ENCODE data around the gene SORCS2.

Gene SORCS2

DNA sequence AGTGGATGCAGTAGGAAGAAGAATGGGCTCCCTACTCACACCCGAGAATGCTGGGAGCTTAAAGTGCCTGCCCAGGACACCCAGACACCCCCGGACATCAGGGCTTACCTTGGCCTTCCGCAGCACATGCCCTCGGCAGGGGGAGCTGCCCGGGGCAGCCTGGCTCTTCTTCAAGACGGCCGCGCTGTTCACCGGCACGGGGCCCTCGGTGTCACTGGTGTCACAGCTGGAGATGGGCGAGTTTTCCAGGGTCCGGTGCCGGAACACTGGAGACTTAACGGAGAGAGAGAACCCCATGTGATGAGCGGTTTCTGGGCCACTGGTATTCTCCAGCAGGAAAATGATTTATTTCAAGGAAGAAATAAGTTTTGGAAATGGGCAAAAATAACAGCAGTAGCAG, 576.4 kb downstream of the SORCS2 start:
- no peak overlapping the region for H3K18ac ChIP-seq (ENCODE audit: low read depth in 1 of 2, low read length in 2 of 2)

DNA sequence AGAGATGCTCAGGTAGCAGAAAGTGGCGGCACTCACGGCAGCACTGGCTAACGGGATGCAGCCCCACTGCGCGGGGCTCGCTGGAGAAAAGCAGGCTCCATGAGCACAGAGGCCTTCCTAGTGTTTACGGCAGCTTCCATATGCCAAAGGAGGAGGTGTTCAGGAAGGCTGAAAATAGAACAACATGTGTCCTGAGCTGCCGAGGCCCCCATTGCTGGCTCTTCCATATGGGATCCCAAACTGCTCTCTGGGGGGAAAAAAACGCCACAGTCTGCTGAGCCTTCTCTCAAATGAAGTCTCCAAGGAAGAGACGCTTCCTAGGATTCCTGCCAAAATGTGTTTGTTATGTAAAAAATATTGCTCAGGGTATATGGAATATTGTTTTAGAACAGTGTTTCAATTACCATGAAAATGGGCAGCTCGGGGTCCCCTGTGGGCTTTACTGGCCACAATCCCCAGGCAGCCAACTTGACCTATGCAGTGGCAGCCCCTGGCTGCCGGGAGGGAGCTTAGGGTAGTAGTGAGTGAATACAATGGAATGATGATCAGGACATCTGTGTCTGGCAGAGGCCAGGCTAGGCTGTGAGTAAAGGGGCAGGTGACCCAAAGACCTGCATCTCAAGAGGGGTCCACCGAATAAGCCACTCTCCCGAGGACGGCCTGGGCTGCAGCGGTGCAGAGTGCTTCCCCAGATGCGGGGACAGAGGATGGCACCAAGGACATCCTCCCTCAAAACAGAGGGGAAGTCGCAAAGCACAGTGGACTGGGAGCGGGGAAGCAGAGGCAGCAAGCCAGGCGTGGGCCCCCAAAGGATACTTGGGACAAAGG, 577.3 kb downstream of the SORCS2 start:
- Histone ChIP-seq H3K36me3 (ENCODE audit: control insufficient read depth in 1 of 2, insufficient read depth in 2 of 2, low read depth in 1 of 2, low read length in 2 of 2) (peaks cover 97 to 100% of the 10 kb centered on the region in 2 experiments), H2BK15ac (ENCODE audit: low read depth, poor library complexity, severe bottlenecking) (no peak overlapping the region), H3K18ac (ENCODE audit: low read depth in 1 of 2, low read length in 2 of 2) (no peak overlapping the region), H2BK5ac (ENCODE audit: low read depth, low read length, poor library complexity, severe bottlenecking) (no peak overlapping the region), H4K91ac (ENCODE audit: low read length) (no peak overlapping the region), H3K4me3 (ENCODE audit: insufficient read depth in 1 of 2, low read depth in 1 of 2, low read length in 2 of 2) (no peak overlapping the region), H3K9me3 (ENCODE audit: control insufficient read depth, low read length) (no peaks in the 10 kb centered on the region), H3K4ac (ENCODE audit: low read depth in 1 of 2, low read length in 2 of 2) (no peak overlapping the region), H2AFZ (ENCODE audit: low read depth, low read length) (no peak overlapping the region), H3K27me3 (ENCODE audit: control insufficient read depth in 1 of 2, insufficient read depth in 1 of 2, low read length in 2 of 2) (no peaks in the 10 kb centered on the region), H3K14ac (ENCODE audit: low read length in 2 of 2) (no peak overlapping the region), H3K4me1 (ENCODE audit: control insufficient read depth, insufficient read depth, low read depth, low read length) (peaks cover 7% of the 10 kb centered on the region), H2BK120ac (ENCODE audit: low read depth, low read length) (no peak overlapping the region), H3K9ac (ENCODE audit: low read length) (no peak overlapping the region), H2AK5ac (ENCODE audit: low read length, severe bottlenecking) (no peak overlapping the region), H4K8ac (ENCODE audit: low read length) (no peak overlapping the region), H3K27ac (ENCODE audit: low read length, poor library complexity, severe bottlenecking) (no peak overlapping the region), H3K79me1 (replicated peaks; ENCODE audit: low read length, poor library complexity, severe bottlenecking) (peaks cover 68% of the 10 kb centered on the region), H3K23ac (ENCODE audit: low read length in 2 of 2) (no peak overlapping the region), H2BK12ac (ENCODE audit: low read length in 2 of 2) (no peak overlapping the region), H3K4me2 (ENCODE audit: low read length, poor library complexity, severe bottlenecking) (no peak overlapping the region)
- no peak for DNase-seq
- WGBS, result 94% methylated on average over 20 of the region's 20 CpGs

More for the DNA sequence above, 576.4 kb downstream of the SORCS2 start:
- peaks cover 90 to 99% of the 10 kb centered on the region in 2 experiments for H3K36me3 ChIP-seq (ENCODE audit: control insufficient read depth in 1 of 2, insufficient read depth in 2 of 2, low read depth in 1 of 2, low read length in 2 of 2)
- H2AK5ac ChIP-seq (ENCODE audit: low read length, severe bottlenecking), result no peak overlapping the region
- H3K9me3 ChIP-seq (ENCODE audit: control insufficient read depth, low read length), result no peaks in the 10 kb centered on the region
- H3K79me1 ChIP-seq (replicated peaks; ENCODE audit: low read length, poor library complexity, severe bottlenecking), result peaks cover 62% of the 10 kb centered on the region
- DNase-seq, result no peak
- no peak overlapping the region for H3K9ac ChIP-seq (ENCODE audit: low read length)
- H4K8ac ChIP-seq (ENCODE audit: low read length), result no peak overlapping the region
- no peak overlapping the region for H2BK12ac ChIP-seq (ENCODE audit: low read length in 2 of 2)
- H3K14ac ChIP-seq (ENCODE audit: low read length in 2 of 2), result no peak overlapping the region
- H4K91ac ChIP-seq (ENCODE audit: low read length), result no peak overlapping the region
- H3K4me1 ChIP-seq (ENCODE audit: control insufficient read depth, insufficient read depth, low read depth, low read length), result peaks cover 12% of the 10 kb centered on the region
- no peak overlapping the region for H3K4me3 ChIP-seq (ENCODE audit: insufficient read depth in 1 of 2, low read depth in 1 of 2, low read length in 2 of 2)
- no peaks in the 10 kb centered on the region for H3K27me3 ChIP-seq (ENCODE audit: control insufficient read depth in 1 of 2, insufficient read depth in 1 of 2, low read length in 2 of 2)
- no peak overlapping the region for H3K4me2 ChIP-seq (ENCODE audit: low read length, poor library complexity, severe bottlenecking)
- H3K23ac ChIP-seq (ENCODE audit: low read length in 2 of 2), result no peak overlapping the region
- WGBS, result 97% methylated on average over 16 of the region's 16 CpGs
- H3K4ac ChIP-seq (ENCODE audit: low read depth in 1 of 2, low read length in 2 of 2), result no peak overlapping the region
- H3K27ac ChIP-seq (ENCODE audit: low read length, poor library complexity, severe bottlenecking), result no peak overlapping the region
- H2BK5ac ChIP-seq (ENCODE audit: low read depth, low read length, poor library complexity, severe bottlenecking), result no peak overlapping the region
- no peak overlapping the region for H2BK120ac ChIP-seq (ENCODE audit: low read depth, low read length)
- no peak overlapping the region for H2BK15ac ChIP-seq (ENCODE audit: low read depth, poor library complexity, severe bottlenecking)
- H2AFZ ChIP-seq (ENCODE audit: low read depth, low read length), result no peak overlapping the region

GRCh38 chr4:7770224-7771050, 578.1 kb downstream of the SORCS2 start:
- H4K8ac ChIP-seq (ENCODE audit: low read length), result no peak overlapping the region
- H3K79me1 ChIP-seq (replicated peaks; ENCODE audit: low read length, poor library complexity, severe bottlenecking), result peaks cover 63% of the 10 kb centered on the region
- no peak overlapping the region for H2BK15ac ChIP-seq (ENCODE audit: low read depth, poor library complexity, severe bottlenecking)
- no peak for DNase-seq
- H2BK5ac ChIP-seq (ENCODE audit: low read depth, low read length, poor library complexity, severe bottlenecking), result no peak overlapping the region
- no peak overlapping the region for H3K27ac ChIP-seq (ENCODE audit: low read length, poor library complexity, severe bottlenecking)
- H2BK120ac ChIP-seq (ENCODE audit: low read depth, low read length), result no peak overlapping the region
- no peak overlapping the region for H3K4me2 ChIP-seq (ENCODE audit: low read length, poor library complexity, severe bottlenecking)
- H2AK5ac ChIP-seq (ENCODE audit: low read length, severe bottlenecking), result no peak overlapping the region
- no peak overlapping the region for H3K23ac ChIP-seq (ENCODE audit: low read length in 2 of 2)
- no peak overlapping the region for H4K91ac ChIP-seq (ENCODE audit: low read length)
- no peak overlapping the region for H3K14ac ChIP-seq (ENCODE audit: low read length in 2 of 2)
- no peaks in the 10 kb centered on the region for H3K9me3 ChIP-seq (ENCODE audit: control insufficient read depth, low read length)
- H3K18ac ChIP-seq (ENCODE audit: low read depth in 1 of 2, low read length in 2 of 2), result no peak overlapping the region
- 89% methylated on average over 11 of the region's 13 CpGs for WGBS
- no peak overlapping the region for H3K4me3 ChIP-seq (ENCODE audit: insufficient read depth in 1 of 2, low read depth in 1 of 2, low read length in 2 of 2)
- H3K4ac ChIP-seq (ENCODE audit: low read depth in 1 of 2, low read length in 2 of 2), result no peak overlapping the region
- H3K27me3 ChIP-seq (ENCODE audit: control insufficient read depth in 1 of 2, insufficient read depth in 1 of 2, low read length in 2 of 2), result no peaks in the 10 kb centered on the region
- no peak overlapping the region for H3K9ac ChIP-seq (ENCODE audit: low read length)
- peaks cover 92 to 100% of the 10 kb centered on the region in 2 experiments for H3K36me3 ChIP-seq (ENCODE audit: control insufficient read depth in 1 of 2, insufficient read depth in 2 of 2, low read depth in 1 of 2, low read length in 2 of 2)
- H2AFZ ChIP-seq (ENCODE audit: low read depth, low read length), result no peak overlapping the region
- H2BK12ac ChIP-seq (ENCODE audit: low read length in 2 of 2), result no peak overlapping the region
- H3K4me1 ChIP-seq (ENCODE audit: control insufficient read depth, insufficient read depth, low read depth, low read length), result peaks cover 6% of the 10 kb centered on the region

GRCh38 chr4:7771056-7771455, 578.7 kb downstream of the SORCS2 start:
- Histone ChIP-seq H3K23ac (ENCODE audit: low read length in 2 of 2) (no peak overlapping the region), H2BK120ac (ENCODE audit: low read depth, low read length) (no peak overlapping the region), H3K4me3 (ENCODE audit: insufficient read depth in 1 of 2, low read depth in 1 of 2, low read length in 2 of 2) (no peak overlapping the region), H3K18ac (ENCODE audit: low read depth in 1 of 2, low read length in 2 of 2) (no peak overlapping the region), H3K14ac (ENCODE audit: low read length in 2 of 2) (no peak overlapping the region), H2AK5ac (ENCODE audit: low read length, severe bottlenecking) (no peak overlapping the region), H3K9ac (ENCODE audit: low read length) (no peak overlapping the region), H3K27me3 (ENCODE audit: control insufficient read depth in 1 of 2, insufficient read depth in 1 of 2, low read length in 2 of 2) (no peaks in the 10 kb centered on the region), H2BK12ac (ENCODE audit: low read length in 2 of 2) (no peak overlapping the region), H3K9me3 (ENCODE audit: control insufficient read depth, low read length) (no peaks in the 10 kb centered on the region), H3K4ac (ENCODE audit: low read depth in 1 of 2, low read length in 2 of 2) (no peak overlapping the region), H3K27ac (ENCODE audit: low read length, poor library complexity, severe bottlenecking) (no peak overlapping the region), H2BK15ac (ENCODE audit: low read depth, poor library complexity, severe bottlenecking) (no peak overlapping the region), H4K91ac (ENCODE audit: low read length) (no peak overlapping the region), H2AFZ (ENCODE audit: low read depth, low read length) (no peak overlapping the region), H4K8ac (ENCODE audit: low read length) (no peak overlapping the region), H2BK5ac (ENCODE audit: low read depth, low read length, poor library complexity, severe bottlenecking) (no peak overlapping the region), H3K36me3 (ENCODE audit: control insufficient read depth in 1 of 2, insufficient read depth in 2 of 2, low read depth in 1 of 2, low read length in 2 of 2) (peaks cover 90 to 100% of the 10 kb centered on the region in 2 experiments), H3K4me2 (ENCODE audit: low read length, poor library complexity, severe bottlenecking) (no peak overlapping the region), H3K79me1 (replicated peaks; ENCODE audit: low read length, poor library complexity, severe bottlenecking) (peaks cover 60% of the 10 kb centered on the region), H3K4me1 (ENCODE audit: control insufficient read depth, insufficient read depth, low read depth, low read length) (peaks cover 6% of the 10 kb centered on the region)
- WGBS, result 90% methylated on average over 5 of the region's 6 CpGs
- DNase-seq, result no peak

All from mesenchymal stem cell (in vitro differentiated cells and primary cell).